ENCODE results near the gene MCM6.

- TF ChIP-seq CTCF (IDR thresholded peaks at IDR 0.05) (no peak), POLR2A (IDR thresholded peaks at IDR 0.05) (no peak)
These were observed 56.1 kb downstream of the MCM6 start for GRCh38 chr2:135820003-135820618.

Measured in testis (tissue), 2 donors.